HEK293 (cell line): ENCODE measurements around the gene EIF4G1.

Source experiments
- CTCF ChIA-PET: fragments of 350-600 bp; formaldehyde crosslinking; extraction: SDS; loops from one replicate; lab custom pipeline; 2021; ENCODE audit warnings: antibody characterized with exemption; lab: Yijun Ruan, JAX
- POLR2A ChIA-PET: fragments of 300-600 bp; formaldehyde crosslinking; extraction: SDS; loops from one replicate; lab custom pipeline; 2020; ENCODE audit warnings: antibody characterized with exemption, inconsistent platforms; lab: Yijun Ruan, JAX
- H3K27ac ChIP-seq: fragments of 200-500 bp; sonication (Bioruptor generic); 2 replicates; pipeline ENCODE4 v1.5.1; 2014; ENCODE audit warnings: low read depth, low read length, control low read depth, inconsistent platforms; ENCODE audit errors: extremely low read depth
- H3K36me3 ChIP-seq, 2 experiments: fragments of 200-500 bp in 1 of 2; sonication (Bioruptor generic) in 1 of 2; 1 replicate in 1 of 2; 2 replicates in 1 of 2; pipeline ENCODE4 v1.5.1; 2014 to 2017; ENCODE audit warnings: inconsistent platforms in 2 of 2, low read length in 2 of 2; ENCODE audit not compliant: control insufficient read depth in 2 of 2, insufficient read depth in 1 of 2
- H3K4me1 ChIP-seq: fragments of 200-500 bp; sonication (Bioruptor generic); 2 replicates; pipeline ENCODE4 v1.5.1; 2014; ENCODE audit warnings: mild to moderate bottlenecking, low read length, inconsistent platforms; ENCODE audit not compliant: control insufficient read depth, insufficient read depth
- H3K4me3 ChIP-seq: 2 replicates; pipeline ENCODE4 v1.5.1; 2011; ENCODE audit warnings: low read depth, mild to moderate bottlenecking, control low read depth, low read length, moderate library complexity
- H3K9me3 ChIP-seq: fragments of 200-500 bp; sonication (Bioruptor generic); 2 replicates; pipeline ENCODE4 v1.5.1; 2014; ENCODE audit warnings: low read depth, low read length, inconsistent platforms; ENCODE audit not compliant: control insufficient read depth, insufficient read depth
- BCL11B ChIP-seq: fragments of 450-650 bp; formaldehyde crosslinking; IDR thresholded peaks from 2 replicates; pipeline ENCODE4 v1.5.1; 2016; ENCODE audit warnings: low read depth, missing biosample characterization, missing genetic modification characterization
- GLIS2 ChIP-seq: fragments of 450-650 bp; formaldehyde crosslinking; IDR thresholded peaks from 2 replicates; pipeline ENCODE4 v1.5.1; 2016; ENCODE audit warnings: missing biosample characterization, missing genetic modification characterization
- HOXA7 ChIP-seq: sonication (generic); formaldehyde crosslinking; IDR thresholded peaks from 2 replicates; pipeline ENCODE4 v1.8.1; 2022; ENCODE audit warnings: missing genetic modification reagents, borderline replicate concordance
- KLF16 ChIP-seq: fragments of 450-650 bp; formaldehyde crosslinking; IDR thresholded peaks from 2 replicates; pipeline ENCODE4 v1.5.1; 2017; ENCODE audit warnings: missing biosample characterization, missing genetic modification characterization
- PATZ1 ChIP-seq: fragments of 450-650 bp; formaldehyde crosslinking; IDR thresholded peaks from 2 replicates; pipeline ENCODE4 v1.5.1; 2016; ENCODE audit warnings: missing biosample characterization, missing genetic modification characterization
- PRDM1 ChIP-seq: fragments of 450-650 bp; formaldehyde crosslinking; IDR thresholded peaks from 2 replicates; pipeline ENCODE4; 2016; ENCODE audit warnings: missing biosample characterization, missing genetic modification characterization
- SCRT1 ChIP-seq: fragments of 450-650 bp; formaldehyde crosslinking; IDR thresholded peaks from 2 replicates; pipeline ENCODE4 v1.5.1; 2016; ENCODE audit warnings: missing biosample characterization, missing genetic modification characterization, borderline replicate concordance
- ZFP3 ChIP-seq: fragments of 450-650 bp; formaldehyde crosslinking; IDR thresholded peaks from 2 replicates; pipeline ENCODE4 v1.5.1; 2016; ENCODE audit warnings: low read depth, missing biosample characterization, missing genetic modification characterization
- ZNF10 ChIP-seq: fragments of 450-650 bp; formaldehyde crosslinking; IDR thresholded peaks from 2 replicates; pipeline ENCODE4 v1.5.1; 2017; ENCODE audit warnings: missing biosample characterization, missing genetic modification characterization
- ZNF112 ChIP-seq: fragments of 450-650 bp; formaldehyde crosslinking; IDR thresholded peaks from 2 replicates; pipeline ENCODE4 v1.5.0; 2017; ENCODE audit warnings: missing biosample characterization, missing genetic modification characterization
- ZNF121 ChIP-seq: fragments of 450-650 bp; formaldehyde crosslinking; IDR thresholded peaks from 2 replicates; pipeline ENCODE4 v1.5.1; 2016; ENCODE audit warnings: missing biosample characterization, missing genetic modification characterization
- ZNF133 ChIP-seq: fragments of 450-650 bp; formaldehyde crosslinking; IDR thresholded peaks from 2 replicates; pipeline ENCODE4 v1.5.1; 2016; ENCODE audit warnings: missing biosample characterization, missing genetic modification characterization
- ZNF239 ChIP-seq: fragments of 450-650 bp; formaldehyde crosslinking; IDR thresholded peaks from 2 replicates; pipeline ENCODE4 v1.5.1; 2016; ENCODE audit warnings: missing biosample characterization, missing genetic modification characterization
- ZNF311 ChIP-seq: fragments of 450-650 bp; formaldehyde crosslinking; IDR thresholded peaks from 2 replicates; pipeline ENCODE4 v1.5.1; 2017; ENCODE audit warnings: missing biosample characterization, missing genetic modification characterization, borderline replicate concordance
- ZNF341 ChIP-seq: fragments of 450-650 bp; formaldehyde crosslinking; IDR thresholded peaks from 2 replicates; pipeline ENCODE4; 2016; ENCODE audit warnings: low read depth, missing biosample characterization, missing genetic modification characterization
- ZNF433 ChIP-seq: fragments of 450-650 bp; formaldehyde crosslinking; IDR thresholded peaks from 2 replicates; pipeline ENCODE4 v1.5.1; 2016; ENCODE audit warnings: missing biosample characterization, missing genetic modification characterization, low read depth
- ZNF521 ChIP-seq: fragments of 450-650 bp; formaldehyde crosslinking; IDR thresholded peaks from 2 replicates; pipeline ENCODE4 v1.5.1; 2017; ENCODE audit warnings: missing biosample characterization, mild to moderate bottlenecking, missing genetic modification characterization
- ZNF585B ChIP-seq: fragments of 450-650 bp; formaldehyde crosslinking; IDR thresholded peaks from 2 replicates; pipeline ENCODE4 v1.5.1; 2016; ENCODE audit warnings: missing biosample characterization, missing genetic modification characterization
- ZNF596 ChIP-seq: fragments of 450-650 bp; IDR thresholded peaks from 2 replicates; pipeline ENCODE4 v1.5.0; 2018; ENCODE audit warnings: missing biosample characterization, mild to moderate bottlenecking, missing genetic modification characterization, moderate library complexity
- ZNF600 ChIP-seq: fragments of 450-650 bp; formaldehyde crosslinking; IDR thresholded peaks from 2 replicates; pipeline ENCODE4 v1.5.1; 2016; ENCODE audit warnings: missing biosample characterization, missing genetic modification characterization
- ZNF610 ChIP-seq: fragments of 450-650 bp; formaldehyde crosslinking; IDR thresholded peaks from 2 replicates; pipeline ENCODE4 v1.5.1; 2016; ENCODE audit warnings: missing biosample characterization, missing genetic modification characterization, borderline replicate concordance
- ZNF624 ChIP-seq: fragments of 450-650 bp; formaldehyde crosslinking; IDR thresholded peaks from 2 replicates; pipeline ENCODE4 v1.5.1; 2017; ENCODE audit warnings: missing biosample characterization, missing genetic modification characterization
- ZNF626 ChIP-seq: fragments of 450-650 bp; sonication (Bioruptor Pico); formaldehyde crosslinking; IDR thresholded peaks from 2 replicates; pipeline ENCODE4 v1.5.1; 2018; ENCODE audit warnings: missing biosample characterization, missing genetic modification characterization, inconsistent platforms
- ZSCAN18 ChIP-seq: fragments of 450-650 bp; formaldehyde crosslinking; IDR thresholded peaks from 2 replicates; pipeline ENCODE4 v1.5.1; 2016; ENCODE audit warnings: missing biosample characterization, missing genetic modification characterization
- TF ChIP-seq, protein P1 (sequence below): fragments of 450-650 bp; formaldehyde crosslinking; IDR thresholded peaks from 2 replicates; pipeline ENCODE4 v1.5.1; 2016; ENCODE audit warnings: missing biosample characterization, missing genetic modification characterization
- TF ChIP-seq, protein P2 (sequence below): fragments of 450-650 bp; formaldehyde crosslinking; IDR thresholded peaks from 2 replicates; pipeline ENCODE4 v1.5.1; 2017; ENCODE audit warnings: missing biosample characterization, missing genetic modification characterization
- TF ChIP-seq, protein P3 (sequence below): fragments of 450-650 bp; formaldehyde crosslinking; IDR thresholded peaks from 2 replicates; pipeline ENCODE4 v1.5.1; 2016; ENCODE audit warnings: missing biosample characterization, missing genetic modification characterization

The EIF4G1 gene

DNA sequence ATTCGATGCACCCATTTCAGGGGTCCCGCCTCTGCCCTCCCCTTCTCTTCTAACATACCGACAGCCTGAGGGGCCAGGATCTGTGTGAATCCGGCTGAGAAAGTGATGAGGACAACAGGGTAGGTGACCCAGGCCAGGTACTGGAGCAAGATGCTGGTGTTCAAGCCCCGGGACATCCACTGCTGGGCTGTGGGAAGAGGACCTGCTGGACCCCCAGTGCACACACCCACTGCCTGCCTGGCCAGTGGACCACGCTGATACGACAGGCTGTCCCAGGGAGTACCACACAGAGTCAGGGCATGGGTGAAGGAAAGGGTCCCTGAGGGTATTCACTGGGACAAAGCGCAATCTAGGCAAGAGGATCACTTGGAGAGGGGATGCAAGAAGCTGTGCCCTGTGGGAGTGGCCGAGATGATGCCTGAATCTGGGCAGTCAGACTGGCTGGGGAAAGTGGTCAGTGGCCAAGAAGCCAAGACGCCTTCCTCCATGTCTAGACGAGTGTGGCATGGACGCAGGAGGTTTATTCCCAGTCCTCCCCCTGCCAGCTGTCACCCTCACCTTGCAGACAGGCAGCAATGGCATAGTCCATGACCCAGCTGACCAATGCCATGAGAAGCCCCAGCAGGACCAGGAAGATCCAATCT is 43.8 kb downstream of the EIF4G1 start (continued):
- TF ChIP-seq BCL11B (tag by site-specific recombination) = no peak

DNA sequence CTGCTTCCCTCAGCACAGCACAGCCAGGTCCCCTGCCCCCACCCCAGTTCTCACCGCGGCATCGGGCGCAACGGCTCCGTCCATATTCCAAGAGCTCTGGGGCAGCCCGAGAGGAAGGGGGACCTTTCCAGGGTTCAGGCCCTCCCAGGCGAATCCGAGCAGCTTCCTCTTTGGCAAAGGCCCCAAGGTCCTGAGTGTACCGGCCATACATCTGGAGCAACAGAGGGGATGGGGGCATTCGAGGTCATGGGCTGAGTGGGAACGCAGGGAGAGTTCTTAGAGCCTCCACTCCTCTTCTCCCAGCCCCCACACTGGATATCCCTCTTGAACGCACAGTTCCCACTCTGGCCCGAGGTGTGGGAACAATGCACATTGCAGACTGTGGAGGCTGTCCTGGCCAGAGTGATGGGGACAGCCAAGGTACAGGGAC is 44.5 kb downstream of the EIF4G1 start:
- Histone ChIP-seq H3K4me1 (no peaks in the 10 kb centered on the region), H3K36me3 (peaks cover 0 to 42% of the 10 kb centered on the region in 2 experiments; a peak in 1 of 3 replicates), H3K27ac (no peak overlapping the region)
- CTCF ChIA-PET = interaction anchor here (0.7 to 0.9 kb wide), 3 partner anchors 8 to 166 kb away, joined by 3 read pairs; no protein-coding TSS in a partner anchor
- TF ChIP-seq ZSCAN18 (tag by site-specific recombination) (no peak), ZNF433 (tag by site-specific recombination) (no peak), ZNF239 (tag by site-specific recombination) (no peak), KLF16 (tag by site-specific recombination) (no peak), ZNF610 (tag by site-specific recombination) (no peak), ZNF133 (tag by site-specific recombination) (no peak), HOXA7 (CRISPR knock-in tag) (no peak), ZNF521 (tag by site-specific recombination) (no peak), ZNF10 (no peak), SCRT1 (no peak), PRDM1 (no peak), ZNF596 (no peak), GLIS2 (tag by site-specific recombination) (no peak), ZNF112 (no peak), ZNF341 (tag by site-specific recombination) (no peak)
- TF ChIP-seq, protein P1, sequence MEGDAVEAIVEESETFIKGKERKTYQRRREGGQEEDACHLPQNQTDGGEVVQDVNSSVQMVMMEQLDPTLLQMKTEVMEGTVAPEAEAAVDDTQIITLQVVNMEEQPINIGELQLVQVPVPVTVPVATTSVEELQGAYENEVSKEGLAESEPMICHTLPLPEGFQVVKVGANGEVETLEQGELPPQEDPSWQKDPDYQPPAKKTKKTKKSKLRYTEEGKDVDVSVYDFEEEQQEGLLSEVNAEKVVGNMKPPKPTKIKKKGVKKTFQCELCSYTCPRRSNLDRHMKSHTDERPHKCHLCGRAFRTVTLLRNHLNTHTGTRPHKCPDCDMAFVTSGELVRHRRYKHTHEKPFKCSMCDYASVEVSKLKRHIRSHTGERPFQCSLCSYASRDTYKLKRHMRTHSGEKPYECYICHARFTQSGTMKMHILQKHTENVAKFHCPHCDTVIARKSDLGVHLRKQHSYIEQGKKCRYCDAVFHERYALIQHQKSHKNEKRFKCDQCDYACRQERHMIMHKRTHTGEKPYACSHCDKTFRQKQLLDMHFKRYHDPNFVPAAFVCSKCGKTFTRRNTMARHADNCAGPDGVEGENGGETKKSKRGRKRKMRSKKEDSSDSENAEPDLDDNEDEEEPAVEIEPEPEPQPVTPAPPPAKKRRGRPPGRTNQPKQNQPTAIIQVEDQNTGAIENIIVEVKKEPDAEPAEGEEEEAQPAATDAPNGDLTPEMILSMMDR (tag by site-specific recombination) = no peak
- TF ChIP-seq, all 188 proteins: peak for 0
- POLR2A ChIA-PET = no interaction called here
- no peak overlapping the region for H3K4me3 ChIP-seq
- H3K9me3 ChIP-seq = no peaks in the 10 kb centered on the region

GRCh38 chr3:184359610-184360009 is 45.2 kb downstream of the EIF4G1 start:
- ChIA-PET POLR2A (interaction anchor here (0.7 to 1.6 kb wide), 2 partner anchors 14 to 550 kb away, joined by 4 to 5 read pairs; no protein-coding TSS in a partner anchor), CTCF (interaction anchor here (0.7 to 3.3 kb wide), 3 partner anchors 9 to 13 kb away, joined by 3 to 13 read pairs (median 4); no protein-coding TSS in a partner anchor)
- Histone ChIP-seq H3K36me3 (peaks cover 0 to 43% of the 10 kb centered on the region in 2 experiments; a peak in 1 of 3 replicates), H3K9me3 (no peaks in the 10 kb centered on the region), H3K4me1 (no peaks in the 10 kb centered on the region), H3K4me3 (no peak overlapping the region), H3K27ac (no peak overlapping the region)
- TF ChIP-seq ZNF311 (tag by site-specific recombination) = no peak
- TF ChIP-seq, protein P2, sequence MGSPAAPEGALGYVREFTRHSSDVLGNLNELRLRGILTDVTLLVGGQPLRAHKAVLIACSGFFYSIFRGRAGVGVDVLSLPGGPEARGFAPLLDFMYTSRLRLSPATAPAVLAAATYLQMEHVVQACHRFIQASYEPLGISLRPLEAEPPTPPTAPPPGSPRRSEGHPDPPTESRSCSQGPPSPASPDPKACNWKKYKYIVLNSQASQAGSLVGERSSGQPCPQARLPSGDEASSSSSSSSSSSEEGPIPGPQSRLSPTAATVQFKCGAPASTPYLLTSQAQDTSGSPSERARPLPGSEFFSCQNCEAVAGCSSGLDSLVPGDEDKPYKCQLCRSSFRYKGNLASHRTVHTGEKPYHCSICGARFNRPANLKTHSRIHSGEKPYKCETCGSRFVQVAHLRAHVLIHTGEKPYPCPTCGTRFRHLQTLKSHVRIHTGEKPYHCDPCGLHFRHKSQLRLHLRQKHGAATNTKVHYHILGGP (tag by site-specific recombination) = no peak
- TF ChIP-seq ZNF624 (tag by site-specific recombination) = no peak
- no peak for TF ChIP-seq ZNF626
- no peak for TF ChIP-seq PATZ1
- TF ChIP-seq ZFP3 (tag by site-specific recombination) = no peak
- TF ChIP-seq, protein P3, sequence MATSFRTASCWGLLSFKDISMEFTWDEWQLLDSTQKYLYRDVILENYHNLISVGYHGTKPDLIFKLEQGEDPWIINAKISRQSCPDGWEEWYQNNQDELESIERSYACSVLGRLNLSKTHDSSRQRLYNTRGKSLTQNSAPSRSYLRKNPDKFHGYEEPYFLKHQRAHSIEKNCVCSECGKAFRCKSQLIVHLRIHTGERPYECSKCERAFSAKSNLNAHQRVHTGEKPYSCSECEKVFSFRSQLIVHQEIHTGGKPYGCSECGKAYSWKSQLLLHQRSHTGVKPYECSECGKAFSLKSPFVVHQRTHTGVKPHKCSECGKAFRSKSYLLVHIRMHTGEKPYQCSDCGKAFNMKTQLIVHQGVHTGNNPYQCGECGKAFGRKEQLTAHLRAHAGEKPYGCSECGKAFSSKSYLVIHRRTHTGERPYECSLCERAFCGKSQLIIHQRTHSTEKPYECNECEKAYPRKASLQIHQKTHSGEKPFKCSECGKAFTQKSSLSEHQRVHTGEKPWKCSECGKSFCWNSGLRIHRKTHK (tag by site-specific recombination) = no peak
- no peak for TF ChIP-seq ZNF585B (tag by site-specific recombination)
- no peak for TF ChIP-seq ZNF121
- no peak for TF ChIP-seq ZNF600 (tag by site-specific recombination)
- no peak for TF ChIP-seq ZNF112
